GM18909 (cell line): ENCODE data around the gene PRXL2A.
"Not testable (repeated sequence)": the region's sequence is repeated elsewhere in the genome, so short reads cannot be mapped to it uniquely, and the experiment has no call there.

Source experiments
- ATAC-seq: cut with Tn5 transposase; IDR thresholded peaks from one replicate; pipeline ENCODE4 v1.9.1; 2021; ENCODE audit warnings: mild to moderate bottlenecking; ENCODE audit not compliant: unreplicated experiment, poor library complexity

Gene PRXL2A

GRCh38 chr10:80408242-80409101 lies at the start of gene PRXL2A:
Gene PRXL2A, plus strand, starts transcription at chr10:80408551. Its CDS starts 11,917 bp downstream, at chr10:80420468.
- ATAC-seq = peak; percentile 95

DNA sequence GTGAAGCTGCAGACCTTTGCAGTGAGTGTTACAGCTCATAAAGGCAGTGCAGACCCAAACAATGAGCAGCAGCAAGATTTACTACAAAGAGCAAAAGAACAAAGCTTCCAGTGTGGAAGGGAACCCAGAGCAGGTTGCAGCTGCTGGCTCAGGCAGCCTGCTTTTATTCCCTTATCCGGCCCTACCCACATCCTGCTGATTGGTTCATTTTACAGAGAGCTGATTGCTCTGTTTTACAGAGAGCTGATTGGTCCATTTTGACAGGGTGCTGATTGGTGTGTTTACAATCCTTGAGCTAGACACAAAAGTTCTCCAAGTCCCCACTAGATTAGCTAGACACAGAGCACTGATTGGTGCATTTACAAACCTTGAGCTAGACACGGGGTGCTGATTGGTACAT lies 49.4 kb upstream of the PRXL2A start:
- ATAC-seq = not testable (repeated sequence)

DNA sequence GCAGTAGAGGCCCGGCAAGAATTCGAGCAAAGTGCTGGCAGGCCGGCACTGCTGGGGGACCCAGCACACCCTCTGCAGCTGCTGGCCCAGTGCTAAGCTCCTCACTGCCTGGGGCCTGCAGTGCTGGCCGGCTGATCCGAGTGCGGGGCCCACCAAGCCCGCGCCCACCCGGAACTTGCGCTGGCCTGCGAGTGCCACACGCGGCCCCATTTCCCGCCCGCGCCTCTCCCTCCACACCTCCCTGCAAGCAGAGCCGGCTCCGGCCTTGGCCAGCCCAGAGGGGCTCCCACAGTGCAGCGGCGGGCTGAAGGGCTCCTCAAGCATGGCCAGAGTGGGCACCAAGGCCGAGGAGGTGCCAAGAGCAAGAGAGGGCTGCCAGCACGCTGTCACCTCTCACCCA lies 48.7 kb upstream of the PRXL2A start:
- no peak for ATAC-seq

DNA sequence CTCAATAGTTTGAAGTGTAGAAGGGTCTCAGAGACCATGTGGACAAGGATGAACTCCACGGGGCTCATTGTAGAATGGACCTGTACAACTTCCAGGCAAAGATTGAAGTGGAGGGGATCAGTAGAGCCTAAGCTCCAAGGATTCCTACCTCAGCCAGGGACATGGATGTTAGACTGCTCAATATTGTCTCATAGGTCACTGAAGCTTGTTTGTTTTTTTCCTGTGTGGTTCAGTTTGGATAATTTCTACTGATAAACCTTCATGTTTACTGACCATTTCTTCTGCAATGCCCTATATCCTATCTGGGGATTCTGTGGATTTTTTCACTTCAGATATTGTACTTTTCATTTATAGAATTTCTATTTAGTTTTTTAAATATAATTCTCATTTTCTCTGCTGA lies 42.8 kb upstream of the PRXL2A start:
- no peak for ATAC-seq

GRCh38 chr10:80371467-80371866 lies 36.9 kb upstream of the PRXL2A start:
- ATAC-seq = no peak

- ATAC-seq = no peak
Measured at GRCh38 chr10:80372675-80373074, 35.7 kb upstream of the PRXL2A start.

GRCh38 chr10:80373502-80373901 lies 34.8 kb upstream of the PRXL2A start:
- no peak for ATAC-seq

GRCh38 chr10:80379701-80380100 lies 28.6 kb upstream of the PRXL2A start:
- no peak for ATAC-seq

- no peak for ATAC-seq
Measured at GRCh38 chr10:80380185-80380584, 28.2 kb upstream of the PRXL2A start.

DNA sequence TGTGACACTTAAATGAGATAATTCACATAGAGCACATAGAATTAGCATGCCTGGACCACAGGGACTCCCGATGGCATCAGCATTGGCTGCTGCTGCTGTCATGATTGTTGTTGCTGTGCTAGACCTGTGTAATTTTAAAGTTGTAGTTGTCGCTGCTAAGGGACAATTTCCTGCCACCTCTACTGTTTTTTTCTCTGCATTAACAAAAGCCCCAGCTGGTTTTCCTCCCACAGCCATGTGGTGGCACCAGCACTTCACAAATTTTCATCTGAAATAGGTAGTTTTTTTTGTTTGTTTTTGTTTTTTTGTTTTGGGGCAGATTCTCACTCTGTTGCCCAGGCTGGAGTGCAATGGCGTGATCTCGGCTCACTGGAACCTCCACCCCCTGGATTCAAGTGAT lies 25.4 kb upstream of the PRXL2A start:
- ATAC-seq = peak; percentile 74

DNA sequence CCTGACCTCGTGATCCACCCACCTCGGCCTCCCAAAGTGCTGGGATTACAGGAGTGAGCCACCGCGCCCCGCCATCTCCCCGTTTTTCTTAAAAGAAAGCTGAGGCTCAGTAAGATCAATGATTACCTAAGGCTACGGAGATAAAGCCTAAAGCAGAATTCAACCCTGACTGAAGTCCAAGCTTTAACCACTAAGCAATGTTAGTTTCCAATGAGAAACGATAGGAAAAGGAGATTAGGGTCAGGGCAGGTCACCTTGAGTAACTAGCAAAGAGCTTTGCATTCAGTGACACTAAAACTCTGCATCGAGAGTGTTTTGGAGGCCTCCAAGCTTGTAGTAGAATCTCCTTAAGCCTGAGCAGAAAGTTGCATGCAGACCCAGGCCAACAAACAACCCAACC lies 17.6 kb upstream of the PRXL2A start:
- ATAC-seq = no peak

DNA sequence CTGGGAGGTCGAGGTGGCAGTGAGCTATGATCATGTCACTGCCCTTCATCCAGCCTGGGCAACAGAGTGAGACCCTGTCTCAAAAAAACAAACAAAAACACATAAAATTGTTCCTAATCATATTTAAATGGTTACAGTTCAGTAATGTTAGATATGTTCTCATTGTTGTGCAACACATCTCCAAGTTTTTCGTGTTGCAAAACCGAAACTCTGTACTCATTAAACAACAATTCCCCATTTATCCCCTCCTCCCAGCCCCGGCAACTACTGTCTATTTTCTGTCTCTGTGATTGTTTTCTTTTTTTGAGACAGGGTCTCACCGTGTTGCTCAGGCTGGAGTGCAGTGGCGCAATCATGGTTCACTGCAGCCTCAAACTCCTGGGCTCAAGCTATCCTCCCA lies 16.1 kb upstream of the PRXL2A start:
- no peak for ATAC-seq

DNA sequence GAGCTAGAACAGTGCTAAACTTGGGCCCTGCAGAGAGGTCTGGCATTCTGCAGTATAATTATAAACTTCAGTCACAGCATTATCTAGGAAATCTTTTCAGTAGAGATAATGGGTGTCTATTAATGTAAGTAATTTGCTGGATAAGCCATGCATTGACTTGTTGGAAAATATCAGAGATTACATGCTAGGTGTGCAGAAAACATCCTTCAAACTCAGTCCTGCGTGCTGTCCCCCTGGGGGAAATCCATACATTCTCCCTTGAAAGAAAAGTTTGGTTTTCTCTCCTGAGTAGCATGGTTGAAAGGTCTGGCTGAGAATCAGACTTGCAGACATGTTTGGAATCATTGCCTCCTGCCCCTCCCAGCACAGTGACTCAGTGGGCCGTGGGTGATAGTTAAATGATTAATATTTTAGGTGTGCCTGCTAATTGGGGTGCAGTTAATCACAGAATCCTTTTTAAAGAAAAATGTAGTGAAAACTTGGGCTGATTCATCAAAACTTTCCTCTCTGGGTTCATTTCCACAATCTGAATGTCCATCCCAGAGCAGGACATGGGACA lies 13.9 kb upstream of the PRXL2A start:
- ATAC-seq = no peak

DNA sequence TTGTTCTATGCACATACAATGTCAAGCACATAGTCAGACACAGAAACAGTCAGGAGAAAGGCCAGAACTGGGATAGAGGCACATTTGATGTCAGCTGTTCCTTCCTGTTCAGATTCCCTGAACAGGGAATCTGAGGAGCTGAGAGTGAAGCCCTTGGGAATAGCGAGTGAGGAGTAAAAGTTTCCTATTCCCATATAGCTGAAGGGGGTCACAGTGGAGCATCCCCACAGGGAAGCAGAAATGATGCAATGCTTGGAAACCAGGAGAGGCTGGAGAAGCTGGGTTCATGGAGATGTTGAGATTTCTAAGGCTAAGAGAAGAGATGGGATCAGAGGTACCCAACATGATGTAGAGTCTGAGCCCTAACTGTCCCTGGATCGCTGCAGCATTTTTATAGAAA lies 11.3 kb upstream of the PRXL2A start:
- ATAC-seq = no peak

DNA sequence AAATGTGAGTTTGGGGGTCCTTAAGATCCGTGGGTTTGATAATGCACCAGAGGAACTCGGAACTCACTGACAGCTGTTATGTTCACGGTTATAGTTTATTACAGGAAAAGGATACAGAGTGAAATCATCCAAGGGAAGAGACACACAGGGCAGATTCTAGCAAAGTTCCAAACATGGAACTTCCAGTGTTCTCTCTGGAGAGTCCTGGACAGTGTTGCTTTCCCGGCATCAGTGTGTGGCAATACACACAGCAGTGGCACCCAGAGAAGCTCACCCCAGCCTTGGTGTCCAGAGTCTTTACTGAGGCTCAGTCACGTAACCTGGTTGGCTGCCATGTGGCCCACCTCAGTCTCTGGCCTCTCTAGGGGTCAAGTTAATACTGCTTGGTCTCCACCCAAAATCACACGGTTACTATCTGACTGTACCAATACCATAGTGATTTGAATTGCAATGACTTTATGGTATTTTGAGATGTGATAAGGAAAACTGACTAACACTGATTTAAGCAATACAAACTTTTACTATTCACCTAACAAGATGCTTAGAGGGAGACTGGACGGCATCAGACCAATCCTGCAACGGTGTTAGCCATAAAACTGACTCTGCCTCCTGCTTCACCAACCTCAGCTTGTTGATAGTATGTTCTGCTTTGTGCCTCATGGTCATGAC lies 8.1 kb upstream of the PRXL2A start:
- ATAC-seq = no peak

DNA sequence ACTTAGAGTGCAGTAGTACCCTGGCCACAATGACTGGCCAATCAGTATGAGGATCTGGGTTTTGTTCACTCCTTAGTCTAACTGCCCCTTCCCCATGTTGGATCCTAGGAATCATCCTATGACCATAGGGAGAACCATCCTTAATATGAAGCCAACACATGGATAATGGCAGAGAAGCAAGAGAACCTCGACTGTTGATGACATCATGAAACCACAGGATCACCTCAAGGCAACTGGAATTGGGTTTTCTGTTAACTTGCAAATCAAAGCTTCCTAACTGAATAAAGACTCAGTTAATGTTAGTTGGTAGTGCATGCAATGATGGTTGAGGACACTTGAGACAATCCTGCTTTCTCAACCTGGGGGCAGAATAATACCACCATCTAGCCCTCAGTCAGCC lies 3.3 kb upstream of the PRXL2A start:
- ATAC-seq = no peak

- ATAC-seq = no peak
Measured at GRCh38 chr10:80405626-80406025, 2.7 kb upstream of the PRXL2A start.

DNA sequence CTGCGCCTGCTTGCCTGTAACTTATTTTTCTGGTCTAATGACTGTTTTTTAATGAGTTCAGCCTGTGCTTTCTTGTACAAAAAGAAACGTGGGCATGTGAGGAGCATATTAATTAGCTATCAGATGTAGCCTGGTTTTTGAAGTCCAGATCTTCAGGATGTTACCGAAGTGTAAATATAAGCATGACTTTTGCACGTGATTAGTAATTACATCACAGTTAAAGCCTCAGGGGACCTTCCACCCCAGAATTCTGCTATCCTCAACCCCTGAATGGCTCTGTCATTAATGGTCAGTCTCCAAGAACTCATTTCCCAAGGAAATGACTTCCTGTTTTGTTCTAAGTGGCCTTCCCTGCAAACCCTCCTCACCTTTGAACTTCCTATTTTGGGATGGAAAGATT lies 2.1 kb upstream of the PRXL2A start:
- ATAC-seq = no peak

GRCh38 chr10:80407812-80408241 lies 524 bp upstream of the PRXL2A start:
- peak; percentile 27 for ATAC-seq

GRCh38 chr10:80409121-80409520 lies 770 bp downstream of the PRXL2A start:
- ATAC-seq = no peak

DNA sequence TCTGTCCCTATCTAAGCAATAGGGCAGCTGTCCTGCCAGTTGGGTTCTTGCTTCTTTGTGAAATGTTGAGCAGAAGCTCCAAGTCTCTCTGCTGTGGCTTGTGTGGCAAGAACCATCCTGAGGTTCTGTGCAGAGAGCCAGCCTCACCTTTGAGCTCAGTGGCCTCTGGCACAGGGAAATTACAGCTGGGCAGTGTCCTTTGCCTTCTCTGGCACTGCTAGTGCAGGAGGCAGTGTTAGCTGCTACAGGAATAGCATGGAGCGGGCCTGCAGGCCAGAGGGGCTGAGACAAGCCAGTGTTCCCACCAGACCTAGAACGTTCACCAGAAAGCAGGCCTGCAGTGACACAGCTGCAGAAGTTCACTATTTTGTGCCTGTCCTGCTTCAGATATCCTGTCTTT lies 1.8 kb downstream of the PRXL2A start:
- no peak for ATAC-seq
